Hindlimb muscle (tissue), 1 donor: ENCODE measurements around the gene CYS1. TPM values are rescaled to one million over a fixed set of nuclear protein-coding genes. Genes with fewer than 3 reads are reported as not detected.
"Not testable (repeated sequence)": the region's sequence is repeated elsewhere in the genome, so short reads cannot be mapped to it uniquely, and the experiment has no call there.

Experiments
- DNase-seq: peaks from one replicate; pipeline ENCODE4 v3.0.0-alpha.2; 2013
- polyA plus RNA-seq: library from polyadenylated mRNA; unstranded; fragments of 120-200 nt; gene quantifications from one replicate; pipeline ENCODE4 v1.2.1, GENCODE V29; 2013; ENCODE audit not compliant: insufficient read length

Gene CYS1
- polyA plus RNA-seq, 1 donor, result 14.0 TPM

DNA sequence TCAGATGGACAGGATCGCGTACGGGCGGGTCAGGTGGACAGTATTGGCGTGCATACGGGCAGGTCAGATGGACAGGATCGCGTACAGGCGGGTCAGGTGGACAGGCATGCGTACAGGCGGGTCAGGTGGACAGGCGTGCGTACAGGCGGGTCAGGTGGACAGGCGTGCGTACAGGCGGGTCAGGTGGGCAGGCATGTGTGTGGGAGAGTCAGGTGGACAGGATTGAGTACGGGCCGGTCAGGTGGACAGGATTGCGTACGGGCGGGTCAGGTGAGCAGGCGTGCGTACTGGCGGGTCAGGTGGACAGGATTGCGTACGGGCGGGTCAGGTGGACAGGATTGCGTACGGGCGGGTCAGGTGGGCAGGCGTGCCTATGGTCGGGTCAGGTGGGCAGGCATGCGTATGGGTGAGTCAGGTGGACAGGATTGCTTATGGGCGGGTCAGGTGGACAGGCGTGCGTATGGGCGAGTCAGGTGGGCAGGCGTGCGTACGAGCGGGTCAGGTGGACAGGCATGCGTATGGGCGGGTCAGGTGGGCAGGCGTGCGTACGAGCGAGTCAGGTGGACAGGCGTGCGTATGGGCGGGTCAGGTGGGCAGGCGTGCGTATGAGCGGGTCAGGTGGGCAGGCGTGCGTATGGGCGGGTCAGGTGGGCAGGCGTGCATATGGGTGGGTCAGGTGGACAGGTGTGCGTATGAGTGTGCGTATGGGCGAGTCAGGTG, 68.4 kb downstream of the CYS1 start:
- DNase-seq, result not testable (repeated sequence)

DNA sequence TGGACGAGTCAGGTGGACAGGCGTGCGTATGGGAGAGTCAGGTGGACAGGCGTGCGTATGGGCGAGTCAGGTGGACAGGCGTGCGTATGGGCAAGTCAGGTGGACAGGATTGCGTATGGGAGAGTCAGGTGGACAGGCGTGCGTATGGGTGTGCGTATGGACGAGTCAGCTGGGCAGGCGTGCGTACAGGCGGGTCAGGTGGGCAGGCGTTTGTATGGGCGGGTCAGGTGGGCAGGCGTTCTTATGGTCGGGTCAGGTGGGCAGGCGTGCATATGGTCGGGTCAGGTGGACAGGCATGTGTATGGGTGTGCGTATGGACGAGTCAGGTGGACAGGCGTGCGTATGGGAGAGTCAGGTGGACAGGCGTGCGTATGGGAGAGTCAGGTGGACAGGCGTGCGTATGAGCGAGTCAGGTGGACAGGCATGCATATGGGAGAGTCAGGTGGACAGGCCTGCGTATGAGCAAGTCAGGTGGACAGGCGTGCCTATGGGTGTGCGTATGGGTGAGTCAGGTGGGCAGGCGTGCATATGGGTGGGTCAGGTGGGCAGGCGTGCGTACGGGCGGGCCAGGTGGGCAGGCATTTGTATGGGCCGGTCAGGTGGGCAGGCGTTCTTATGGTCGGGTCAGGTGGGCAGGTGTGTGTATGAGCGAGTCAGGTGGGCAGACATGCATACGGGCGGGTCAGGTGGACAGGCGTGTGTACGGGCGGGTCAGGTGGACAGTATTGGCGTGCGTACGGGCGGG, 69.2 kb downstream of the CYS1 start:
- not testable (repeated sequence) for DNase-seq

- peak; percentile 48 for DNase-seq
Measured at GRCh38 chr2:10009811-10010781, 70.1 kb downstream of the CYS1 start.

DNA sequence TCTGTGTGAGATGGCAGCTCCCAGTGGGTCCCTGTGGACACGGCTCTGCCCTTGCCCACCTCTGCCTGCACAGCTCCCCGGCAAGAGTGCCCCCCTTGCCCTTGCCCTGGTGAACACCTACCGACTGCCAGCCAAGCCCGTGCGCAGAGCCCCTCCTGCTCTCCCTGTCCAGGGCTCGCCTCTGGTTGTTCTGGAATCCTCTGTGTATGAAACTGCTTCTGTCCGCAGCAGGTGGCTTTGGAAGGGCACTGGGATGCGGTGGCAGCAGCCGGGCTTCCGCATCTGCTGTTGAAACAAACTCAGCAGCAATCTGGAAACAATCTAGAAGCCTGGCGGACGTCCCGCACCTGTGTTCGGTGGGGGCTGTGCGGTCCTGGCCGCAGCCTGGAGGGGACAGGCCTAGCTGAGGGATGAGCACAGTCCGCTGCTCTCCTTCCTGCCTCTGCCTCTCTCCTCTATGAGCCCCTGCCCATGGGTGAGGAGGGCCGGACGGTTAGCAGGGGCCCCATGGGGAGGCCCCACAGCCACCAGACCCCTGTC, 70.9 kb downstream of the CYS1 start:
- DNase-seq, result no peak

- DNase-seq, result no peak
Measured at GRCh38 chr2:10008809-10009176, 71.4 kb downstream of the CYS1 start.

- DNase-seq, result no peak
Measured at GRCh38 chr2:10007921-10008808, 72.0 kb downstream of the CYS1 start.

- DNase-seq, result no peak
Measured at GRCh38 chr2:10007435-10007834, 72.8 kb downstream of the CYS1 start.

Other genes starting within 250 kb of the CYS1 start
- 11.4 TPM for gene TAF1B, start 236.9 kb downstream of the CYS1 start, polyA plus RNA-seq
- 1.9 TPM for gene GRHL1, start 128.7 kb downstream of the CYS1 start, polyA plus RNA-seq
- 23.7 TPM for gene KLF11, start 36.9 kb downstream of the CYS1 start, polyA plus RNA-seq
- 31.8 TPM for gene RRM2, start 42.3 kb upstream of the CYS1 start, polyA plus RNA-seq
- 48.0 TPM for gene HPCAL1, start 222.5 kb upstream of the CYS1 start, polyA plus RNA-seq